ENCODE measurements around the gene LRRFIP1.

The LRRFIP1 gene

GRCh38 chr2:237617587-237617982 lies 9.8 kb upstream of the LRRFIP1 start:
- no peak for DNase-seq (ENCODE audit: low read depth in 2 of 2, low spot score in 1 of 2)

DNA sequence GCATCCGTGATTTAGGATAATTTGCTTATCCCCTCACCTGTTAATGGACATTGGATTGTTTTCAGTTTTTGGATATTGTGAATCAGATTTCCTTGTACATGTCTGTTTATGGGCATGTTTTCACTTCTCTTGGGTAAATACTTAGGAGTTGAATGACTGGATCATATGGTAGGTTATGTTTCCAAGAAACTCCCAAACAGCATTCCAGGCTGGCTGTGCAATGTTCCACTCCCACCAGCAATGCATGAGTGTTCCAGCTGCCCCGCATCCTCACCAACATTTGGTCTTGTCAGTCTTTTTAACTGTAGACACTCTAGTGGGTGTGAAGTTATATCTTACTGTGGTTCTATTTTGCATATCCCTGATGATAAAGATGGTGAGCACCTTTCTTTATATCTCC lies 8.9 kb upstream of the LRRFIP1 start:
- DNase-seq (ENCODE audit: low read depth in 2 of 2, low spot score in 1 of 2) = no peak

- DNase-seq (ENCODE audit: low read depth in 2 of 2, low spot score in 1 of 2) = no peak
These were observed 3.7 kb upstream of the LRRFIP1 start for GRCh38 chr2:237623428-237624403.

DNA sequence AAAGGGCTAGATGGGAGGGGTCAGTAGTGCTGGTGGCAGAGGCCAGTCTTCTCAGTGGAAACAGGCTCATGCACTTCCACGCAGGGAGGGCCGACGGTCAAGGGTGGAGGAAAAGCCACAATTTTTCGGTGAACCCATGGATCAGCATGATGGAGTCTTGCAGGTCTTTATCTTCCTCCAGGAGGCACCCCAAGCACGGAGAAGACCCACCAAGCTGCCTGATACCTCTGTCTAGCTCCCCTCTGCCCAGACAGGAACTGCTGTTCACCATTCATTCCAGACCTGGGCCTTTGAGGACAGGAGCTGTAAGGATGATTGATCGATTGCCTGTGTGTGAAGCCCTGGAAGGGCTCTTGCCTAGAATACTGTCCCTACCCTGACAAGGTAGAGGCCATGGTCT lies 2.8 kb upstream of the LRRFIP1 start:
- DNase-seq (ENCODE audit: low read depth in 2 of 2, low spot score in 1 of 2) = no peak

GRCh38 chr2:237625216-237625705 lies 2.1 kb upstream of the LRRFIP1 start:
- DNase-seq (ENCODE audit: low read depth in 2 of 2, low spot score in 1 of 2) = no peak

DNA sequence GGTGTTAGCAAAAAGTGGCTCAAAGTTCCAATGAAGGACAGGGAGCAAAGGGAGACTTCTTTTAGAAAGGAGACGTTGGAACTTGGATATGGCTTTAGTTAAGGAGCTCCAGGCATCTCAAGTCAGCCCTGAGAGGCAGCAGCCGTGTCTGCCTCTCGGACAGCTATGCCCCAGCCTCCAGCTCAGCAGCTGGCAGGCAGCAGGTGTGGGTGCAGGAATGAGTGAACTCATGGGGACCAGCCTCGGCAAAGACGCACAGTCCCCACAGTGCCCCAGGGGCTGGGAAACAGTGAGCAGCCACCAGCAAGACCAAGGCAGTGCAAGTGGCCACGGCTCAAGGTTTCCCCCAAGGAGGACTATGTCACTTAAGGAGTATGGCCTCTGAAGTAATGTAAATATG lies 1.6 kb upstream of the LRRFIP1 start:
- DNase-seq (ENCODE audit: low read depth in 2 of 2, low spot score in 1 of 2) = no peak

- DNase-seq (ENCODE audit: low read depth in 2 of 2, low spot score in 1 of 2) = no peak
These were observed 460 bp upstream of the LRRFIP1 start for GRCh38 chr2:237626813-237627440.

GRCh38 chr2:237628247-237629187 lies 1.1 kb downstream of the LRRFIP1 start:
- no peak for DNase-seq (ENCODE audit: low read depth in 2 of 2, low spot score in 1 of 2)

DNA sequence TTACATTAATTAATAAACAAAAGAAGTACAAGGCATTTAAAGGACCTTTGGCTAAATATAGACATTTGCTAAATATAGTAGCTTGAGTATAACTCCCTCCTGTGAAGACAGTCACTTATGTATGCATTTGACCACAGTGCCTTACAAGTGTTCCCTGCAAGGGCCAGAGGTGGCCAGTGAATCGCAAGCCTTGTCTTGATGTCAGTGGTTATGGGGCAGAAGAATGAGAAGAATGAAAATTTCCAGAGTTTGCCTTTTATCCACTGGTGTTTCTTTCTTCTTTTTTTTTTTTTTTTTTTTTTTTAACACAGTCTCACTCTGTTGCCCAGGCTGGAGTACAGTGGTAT lies 1.8 kb downstream of the LRRFIP1 start:
- DNase-seq (ENCODE audit: low read depth in 2 of 2, low spot score in 1 of 2) = no peak

- no peak for DNase-seq (ENCODE audit: low read depth in 2 of 2, low spot score in 1 of 2)
These were observed 2.4 kb downstream of the LRRFIP1 start for GRCh38 chr2:237629739-237630138.

- DNase-seq (ENCODE audit: low read depth in 2 of 2, low spot score in 1 of 2) = no peak
These were observed 3.0 kb downstream of the LRRFIP1 start for GRCh38 chr2:237630216-237631000.

GRCh38 chr2:237631007-237631785 lies 3.8 kb downstream of the LRRFIP1 start:
- no peak for DNase-seq (ENCODE audit: low read depth in 2 of 2, low spot score in 1 of 2)

- no peak for DNase-seq (ENCODE audit: low read depth in 2 of 2, low spot score in 1 of 2)
These were observed 4.6 kb downstream of the LRRFIP1 start for GRCh38 chr2:237631801-237632585.

DNA sequence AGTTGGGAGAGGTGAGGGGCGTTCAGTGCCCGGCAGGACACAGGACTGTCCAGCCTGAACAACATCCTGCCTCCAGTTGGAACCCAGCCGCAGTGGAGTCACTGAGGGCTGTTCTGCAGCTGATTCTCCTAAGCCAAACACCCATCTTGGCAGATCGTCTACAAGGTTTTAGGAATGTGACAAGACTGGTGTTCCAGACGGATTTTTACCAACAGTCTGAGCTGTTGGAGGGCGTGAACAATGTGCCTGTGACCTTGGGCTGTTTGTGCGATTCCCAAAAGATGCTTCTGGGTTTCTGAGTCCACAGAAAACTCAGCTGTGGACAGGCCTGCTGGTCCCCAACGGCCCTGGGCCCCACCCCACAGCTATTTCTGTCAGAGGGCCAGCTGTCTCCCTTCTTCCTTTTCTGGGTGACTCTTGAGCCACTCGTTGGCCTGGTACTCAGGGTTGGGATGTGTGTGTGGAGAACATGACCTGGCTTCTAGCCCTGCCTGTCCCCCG lies 5.7 kb downstream of the LRRFIP1 start:
- no peak for DNase-seq (ENCODE audit: low read depth in 2 of 2, low spot score in 1 of 2)

DNA sequence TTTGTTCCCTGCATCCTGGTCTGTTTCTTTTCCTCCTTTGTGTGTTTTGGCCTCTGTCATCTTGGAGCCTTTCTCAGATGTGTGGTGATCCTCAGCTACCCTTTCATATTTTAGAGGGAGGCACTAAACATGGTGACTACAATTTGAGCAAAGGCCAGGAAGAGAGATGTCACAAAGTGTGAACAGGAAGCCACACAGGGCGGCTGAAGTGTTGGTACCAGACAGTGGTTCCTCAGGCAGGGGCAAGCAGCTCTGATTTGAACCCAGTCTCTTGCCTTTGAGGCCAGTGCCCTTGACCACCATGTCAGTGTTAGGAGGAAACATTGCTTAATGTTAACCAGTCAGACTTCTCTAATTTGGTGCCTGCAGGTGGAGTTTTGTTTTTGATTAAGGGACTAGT lies 9.2 kb downstream of the LRRFIP1 start:
- no peak for DNase-seq (ENCODE audit: low read depth in 2 of 2, low spot score in 1 of 2)

DNA sequence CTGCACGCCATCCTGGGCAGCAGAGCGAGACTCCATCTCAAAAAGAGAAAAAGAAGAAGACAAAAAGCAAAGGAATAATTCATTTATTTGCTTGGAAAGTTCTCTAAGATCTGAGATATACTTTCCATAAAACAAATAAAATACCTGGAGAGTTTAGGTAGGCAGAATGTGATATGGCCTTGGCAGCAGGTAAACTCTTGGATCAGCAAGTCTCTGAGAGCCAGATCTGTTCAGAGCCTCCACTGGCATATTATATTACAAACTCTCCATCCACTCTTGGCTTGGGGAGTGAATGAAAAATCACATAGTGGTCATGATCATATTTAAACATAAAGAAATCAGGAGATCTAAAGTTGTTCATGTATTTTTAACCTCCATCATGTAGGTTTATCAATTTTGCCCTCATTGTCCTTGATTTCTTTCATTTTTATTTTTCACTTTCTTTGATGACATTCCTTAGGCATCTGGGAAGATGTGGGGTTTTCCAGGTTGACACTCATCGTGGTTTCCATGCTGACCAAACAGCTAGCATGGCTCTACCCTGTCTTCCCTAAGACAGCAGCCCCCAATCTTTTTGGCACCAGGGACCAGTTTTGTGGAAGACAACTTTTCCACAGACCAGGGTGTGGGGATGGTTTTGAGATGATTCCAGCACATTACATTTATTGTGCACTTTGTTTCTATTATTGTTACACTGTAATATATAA lies 10.2 kb downstream of the LRRFIP1 start:
- DNase-seq (ENCODE audit: low read depth in 2 of 2, low spot score in 1 of 2) = no peak

- DNase-seq (ENCODE audit: low read depth in 2 of 2, low spot score in 1 of 2) = no peak
These were observed 10.8 kb downstream of the LRRFIP1 start for GRCh38 chr2:237638176-237638575.

Data from stimulated activated CD8-positive, alpha-beta memory T cell treated with anti-CD3 and anti-CD28 coated beads, Interleukin-4, amount 100 ng/mL, for 1 hour (primary cell).